ENCODE measurements around the gene MRPL11. TPM values are rescaled to one million over a fixed set of nuclear protein-coding genes. Genes with fewer than 3 reads are reported as not detected.

Gene MRPL11
- 69.6 and 80.4 TPM in 2 replicates for total RNA-seq (2014; rRNA removed; shearing (Covaris generic); ENCODE audit: low replicate concordance)

DNA sequence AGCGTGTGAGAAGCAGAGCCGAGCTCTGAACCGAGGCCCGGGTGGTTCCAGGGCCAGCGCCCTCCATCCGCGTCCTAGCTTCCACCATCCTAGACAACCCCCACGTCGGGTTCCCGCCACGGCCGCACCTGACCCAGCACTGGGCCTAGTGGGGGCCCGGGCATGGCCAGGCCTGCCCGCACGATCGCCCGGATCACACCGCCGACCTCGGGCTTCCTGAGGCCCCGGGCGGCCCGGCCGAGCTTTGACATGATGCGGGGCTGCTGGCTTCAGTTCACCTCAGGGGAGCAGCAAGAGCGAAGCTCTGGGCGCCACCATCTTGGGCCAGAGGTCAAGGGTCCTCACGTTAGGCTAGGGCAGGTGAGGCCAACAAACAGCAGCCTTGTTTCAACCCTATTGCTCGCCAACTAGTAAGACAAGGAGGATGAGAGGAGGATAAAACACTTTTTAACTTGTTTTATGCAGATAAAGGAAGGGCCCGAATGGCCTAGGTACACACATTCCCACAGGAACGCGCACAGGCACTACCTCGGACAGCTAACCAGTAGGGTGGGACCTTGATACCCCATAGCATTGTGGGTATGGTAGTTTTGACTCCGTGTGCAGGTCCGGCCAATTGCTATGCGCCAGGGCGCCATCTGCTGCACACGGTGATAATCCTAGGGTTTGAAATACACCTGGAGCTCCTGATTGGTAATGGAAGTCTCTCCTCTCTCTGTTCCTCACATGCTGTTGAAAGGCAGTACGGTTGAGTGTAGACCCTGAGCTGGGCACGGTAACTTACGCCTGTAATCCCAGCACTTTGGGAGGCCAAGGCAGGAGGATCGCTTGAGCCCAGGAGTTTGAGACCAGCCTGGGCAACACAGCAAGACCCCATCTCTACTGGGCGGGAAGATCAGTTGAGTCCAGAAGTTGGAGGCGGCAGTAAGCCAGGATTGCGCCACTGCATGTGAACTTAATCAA, at the start of gene MRPL11:
Gene MRPL11 (minus strand): TSS at position 345 of the 963 bp plus-strand sequence. CDS start 94 bp downstream, at position 251.
- peaks cover 11% of the 10 kb centered on the region; the same call in 1 of the 2 replicates for H3K36me3 ChIP-seq (ENCODE audit: insufficient read depth, low read length)

DNA sequence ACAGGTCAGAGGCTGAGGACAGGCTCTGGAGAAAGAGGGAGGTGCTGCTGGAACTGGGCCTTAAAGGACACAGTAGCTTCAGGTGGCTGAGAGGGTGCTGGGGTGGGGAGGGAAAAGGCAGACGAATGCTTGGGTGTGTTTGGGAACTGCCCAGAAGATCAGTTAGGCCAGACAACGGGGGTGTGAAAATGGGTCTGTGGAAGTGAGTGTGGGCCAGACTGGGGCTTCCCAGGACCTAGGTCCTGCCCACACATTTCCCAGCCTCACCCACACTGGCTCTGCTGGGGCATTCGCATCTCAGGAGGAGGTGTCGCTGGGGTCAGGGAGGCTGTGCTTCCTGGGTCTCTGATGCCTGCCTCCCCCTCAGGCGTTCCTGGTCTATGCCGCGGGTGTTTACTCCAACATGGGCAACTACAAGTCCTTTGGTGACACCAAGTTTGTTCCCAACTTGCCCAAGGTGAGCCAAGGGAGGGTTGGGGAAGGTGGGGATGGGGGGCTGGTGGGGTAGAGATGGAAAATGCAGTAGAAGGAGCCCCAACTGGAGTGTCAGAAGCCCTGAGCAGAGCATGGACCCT, 46.2 kb upstream of the MRPL11 start:
- H2AFZ ChIP-seq (ENCODE audit: low read length), result no peak overlapping the region
- H4K20me1 ChIP-seq (ENCODE audit: insufficient read depth, low read depth, low read length), result peaks cover 3% of the 10 kb centered on the region; the same call in 1 of the 2 replicates
- no peak overlapping the region for H3K9ac ChIP-seq (ENCODE audit: low read length)
- no peak overlapping the region for H3K4me3 ChIP-seq (ENCODE audit: low read length)
- no peaks in the 10 kb centered on the region for H3K27me3 ChIP-seq (ENCODE audit: low read length)
- no peak for DNase-seq
- H3K9me3 ChIP-seq (ENCODE audit: low read length), result no peaks in the 10 kb centered on the region
- H3K4me1 ChIP-seq (ENCODE audit: low read length), result peaks cover 19% of the 10 kb centered on the region
- H3K79me2 ChIP-seq (ENCODE audit: low read length), result peaks cover 14% of the 10 kb centered on the region
- H3K36me3 ChIP-seq (ENCODE audit: insufficient read depth, low read length), result peaks cover 2% of the 10 kb centered on the region; the same call in 1 of the 2 replicates
- H3K27ac ChIP-seq (ENCODE audit: low read length), result no peak overlapping the region
- H3K4me2 ChIP-seq (ENCODE audit: low read depth, low read length, poor library complexity, severe bottlenecking), result no peak overlapping the region
- H3K9me2 ChIP-seq (replicated peaks; ENCODE audit: insufficient read depth, low read length), result no peaks in the 10 kb centered on the region

More for the DNA sequence above, at the start of gene MRPL11:
- Histone ChIP-seq H3K9me2 (replicated peaks; ENCODE audit: insufficient read depth, low read length) (no peaks in the 10 kb centered on the region), H3K79me2 (ENCODE audit: low read length) (peaks cover 19% of the 10 kb centered on the region), H3K4me2 (ENCODE audit: low read depth, low read length, poor library complexity, severe bottlenecking) (peak within 1 kb of the TSS; percentile 88), H3K4me3 (ENCODE audit: low read length) (peak within 1 kb of the TSS; percentile 86), H3K9ac (ENCODE audit: low read length) (peak within 1 kb of the TSS; percentile 85), H2AFZ (ENCODE audit: low read length) (peak within 1 kb of the TSS; percentile 97), H3K27ac (ENCODE audit: low read length) (peak within 1 kb of the TSS; percentile 54), H3K9me3 (ENCODE audit: low read length) (no peaks in the 10 kb centered on the region), H3K27me3 (ENCODE audit: low read length) (no peaks in the 10 kb centered on the region), H4K20me1 (ENCODE audit: insufficient read depth, low read depth, low read length) (no peaks in the 10 kb centered on the region), H3K4me1 (ENCODE audit: low read length) (peaks cover 11% of the 10 kb centered on the region)
- DNase-seq, result peak; percentile 96

DNA sequence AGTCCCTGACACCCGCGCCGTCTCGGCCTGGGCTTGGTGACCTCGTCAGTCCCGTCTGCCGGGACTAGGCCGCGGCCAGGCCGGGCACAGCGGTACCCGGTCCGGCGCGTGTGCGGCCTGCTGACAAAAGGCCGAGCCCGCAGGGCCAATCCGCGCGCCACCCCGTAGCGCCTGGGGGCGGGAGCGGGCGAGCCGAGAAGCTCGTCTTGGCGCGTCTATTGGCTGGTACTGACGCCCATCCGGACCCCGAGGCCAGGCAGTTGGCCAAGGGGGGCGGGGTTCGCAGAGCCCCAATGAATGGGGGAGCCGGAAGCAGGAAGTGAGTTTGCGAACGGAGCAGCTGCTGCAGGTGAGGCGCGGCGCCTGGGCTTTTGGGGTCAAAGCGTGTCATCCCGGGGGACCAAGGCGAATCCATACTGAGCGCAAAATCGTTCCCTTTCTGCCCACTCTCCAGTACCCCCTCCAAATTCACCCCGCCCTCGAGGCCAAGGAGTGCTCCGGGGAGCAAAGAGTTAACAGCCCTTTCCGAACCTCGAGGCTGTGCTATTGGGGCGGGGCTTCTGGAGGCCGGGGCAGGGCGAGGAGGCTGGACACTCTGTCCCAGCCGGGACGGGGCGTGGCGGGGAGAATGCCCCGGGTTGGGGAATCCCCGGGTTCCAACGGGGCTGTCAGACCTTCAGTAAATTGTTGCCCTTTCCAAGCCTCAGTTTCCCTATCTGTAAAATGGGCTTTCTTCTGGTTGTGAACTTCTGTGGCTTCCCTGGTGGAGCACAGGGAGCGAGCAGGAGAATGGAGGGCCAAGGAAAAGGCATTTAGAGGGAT, 41.7 kb upstream of the MRPL11 start, which contains the start of gene DPP3:
Gene DPP3 (plus strand): TSS at position 318 of the 822 bp plus-strand sequence. CDS start 1,767 bp downstream, outside the sequence.
- Histone ChIP-seq H3K27me3 (ENCODE audit: low read length) (no peaks in the 10 kb centered on the region), H3K4me2 (ENCODE audit: low read depth, low read length, poor library complexity, severe bottlenecking) (peak within 1 kb of the TSS; percentile 84), H2AFZ (ENCODE audit: low read length) (peak within 1 kb of the TSS; percentile 22; the same call in 1 of the 2 replicates), H3K9ac (ENCODE audit: low read length) (peak within 1 kb of the TSS; percentile 81), H4K20me1 (ENCODE audit: insufficient read depth, low read depth, low read length) (peaks cover 3% of the 10 kb centered on the region; the same call in 1 of the 2 replicates), H3K27ac (ENCODE audit: low read length) (peak within 1 kb of the TSS; percentile 30; the same call in 1 of the 2 replicates), H3K36me3 (ENCODE audit: insufficient read depth, low read length) (no peaks in the 10 kb centered on the region), H3K9me2 (replicated peaks; ENCODE audit: insufficient read depth, low read length) (no peaks in the 10 kb centered on the region), H3K79me2 (ENCODE audit: low read length) (peaks cover 28% of the 10 kb centered on the region), H3K9me3 (ENCODE audit: low read length) (no peaks in the 10 kb centered on the region), H3K4me3 (ENCODE audit: low read length) (peak within 1 kb of the TSS; percentile 88), H3K4me1 (ENCODE audit: low read length) (peaks cover 28% of the 10 kb centered on the region)
- DNase-seq, result peak; percentile 99

DNA sequence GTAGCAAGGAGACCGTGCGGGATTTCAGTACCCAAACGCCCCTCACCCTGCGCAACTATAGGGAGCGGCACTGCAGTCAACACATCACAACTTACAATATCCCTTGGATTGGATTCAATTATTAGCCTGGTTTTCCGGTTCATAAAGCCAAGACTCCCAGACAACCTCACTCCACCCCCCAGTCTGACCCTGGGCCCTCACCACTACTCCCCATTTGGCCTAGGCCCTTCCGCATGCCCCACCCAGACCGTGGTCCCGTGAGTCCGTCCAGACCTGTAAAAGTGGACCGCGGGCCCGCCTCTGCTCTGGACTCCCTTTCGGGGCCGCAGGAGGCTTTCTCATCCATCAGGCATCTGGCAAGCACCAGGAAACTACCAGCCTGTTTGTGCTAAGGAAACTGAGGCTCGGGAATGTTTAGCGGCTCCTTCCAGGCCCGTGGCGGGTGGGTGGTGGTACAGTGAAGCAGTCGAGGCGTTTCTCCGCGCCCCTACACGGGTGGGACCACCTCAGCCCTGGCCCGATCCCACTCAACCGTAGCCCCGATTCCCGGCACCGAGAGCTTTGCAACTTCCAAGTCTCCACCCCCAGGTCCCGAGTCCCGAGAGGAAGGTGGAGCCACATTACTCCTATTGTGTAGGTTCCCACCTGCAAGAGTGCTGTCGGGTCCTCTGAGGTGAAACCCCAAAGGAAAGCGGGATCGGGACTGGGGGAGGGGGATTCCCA, 40.9 kb upstream of the MRPL11 start:
- peak; percentile 59 for DNase-seq
- Histone ChIP-seq H3K36me3 (ENCODE audit: insufficient read depth, low read length) (no peaks in the 10 kb centered on the region), H3K9me3 (ENCODE audit: low read length) (no peaks in the 10 kb centered on the region), H2AFZ (ENCODE audit: low read length) (peak overlapping the region; percentile 22; the same call in 1 of the 2 replicates), H4K20me1 (ENCODE audit: insufficient read depth, low read depth, low read length) (peaks cover 3% of the 10 kb centered on the region; the same call in 1 of the 2 replicates), H3K4me1 (ENCODE audit: low read length) (peaks cover 28% of the 10 kb centered on the region), H3K9ac (ENCODE audit: low read length) (peak overlapping the region; percentile 81), H3K4me3 (ENCODE audit: low read length) (peak overlapping the region; percentile 88), H3K27ac (ENCODE audit: low read length) (peak overlapping the region; percentile 30; the same call in 1 of the 2 replicates), H3K9me2 (replicated peaks; ENCODE audit: insufficient read depth, low read length) (no peaks in the 10 kb centered on the region), H3K4me2 (ENCODE audit: low read depth, low read length, poor library complexity, severe bottlenecking) (peak overlapping the region; percentile 84), H3K79me2 (ENCODE audit: low read length) (peaks cover 28% of the 10 kb centered on the region), H3K27me3 (ENCODE audit: low read length) (no peaks in the 10 kb centered on the region)

DNA sequence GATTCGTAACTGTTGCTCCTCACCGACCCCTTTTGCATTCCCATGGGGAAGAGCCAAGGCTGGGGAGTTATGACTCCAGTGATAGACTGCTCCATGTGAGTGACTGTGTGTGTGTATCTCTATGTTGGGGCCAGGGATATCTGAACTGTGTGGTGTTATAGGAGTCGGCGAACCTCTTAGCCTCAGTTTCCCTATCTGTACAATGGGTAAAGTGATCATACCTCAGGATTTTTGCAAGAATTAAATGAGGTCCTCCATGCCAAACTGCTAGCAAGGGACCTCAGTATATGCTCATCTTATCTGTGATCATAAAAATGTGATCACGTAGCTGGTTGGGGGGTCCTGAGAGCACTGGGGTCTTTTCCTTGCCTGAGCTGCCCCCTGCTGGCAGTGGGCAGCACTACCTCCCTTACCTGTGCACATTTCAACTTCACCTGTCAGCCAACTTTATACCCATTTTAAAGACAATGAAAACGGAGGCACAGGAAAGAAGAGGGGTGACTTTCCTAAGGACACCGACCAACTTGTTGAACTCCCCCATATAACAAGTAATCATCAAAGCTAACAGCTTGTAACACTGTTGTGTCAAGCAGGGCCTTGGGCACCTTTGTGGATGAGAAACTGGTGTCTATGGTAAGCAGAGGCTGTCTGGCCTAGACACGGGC, 40.2 kb upstream of the MRPL11 start:
- Histone ChIP-seq H3K4me1 (ENCODE audit: low read length) (peaks cover 28% of the 10 kb centered on the region), H3K9me3 (ENCODE audit: low read length) (no peaks in the 10 kb centered on the region), H4K20me1 (ENCODE audit: insufficient read depth, low read depth, low read length) (peaks cover 3% of the 10 kb centered on the region; the same call in 1 of the 2 replicates), H3K9me2 (replicated peaks; ENCODE audit: insufficient read depth, low read length) (no peaks in the 10 kb centered on the region), H3K4me2 (ENCODE audit: low read depth, low read length, poor library complexity, severe bottlenecking) (peak overlapping the region; percentile 84), H3K9ac (ENCODE audit: low read length) (peak overlapping the region; percentile 81), H3K27me3 (ENCODE audit: low read length) (no peaks in the 10 kb centered on the region), H3K79me2 (ENCODE audit: low read length) (peaks cover 28% of the 10 kb centered on the region), H3K36me3 (ENCODE audit: insufficient read depth, low read length) (no peaks in the 10 kb centered on the region), H2AFZ (ENCODE audit: low read length) (0 out of 2 replicates have a peak overlapping the region, but pooled peaks have one; percentile 22), H3K4me3 (ENCODE audit: low read length) (peak overlapping the region; percentile 88), H3K27ac (ENCODE audit: low read length) (no peak overlapping the region)
- DNase-seq, result peak; percentile 77

DNA sequence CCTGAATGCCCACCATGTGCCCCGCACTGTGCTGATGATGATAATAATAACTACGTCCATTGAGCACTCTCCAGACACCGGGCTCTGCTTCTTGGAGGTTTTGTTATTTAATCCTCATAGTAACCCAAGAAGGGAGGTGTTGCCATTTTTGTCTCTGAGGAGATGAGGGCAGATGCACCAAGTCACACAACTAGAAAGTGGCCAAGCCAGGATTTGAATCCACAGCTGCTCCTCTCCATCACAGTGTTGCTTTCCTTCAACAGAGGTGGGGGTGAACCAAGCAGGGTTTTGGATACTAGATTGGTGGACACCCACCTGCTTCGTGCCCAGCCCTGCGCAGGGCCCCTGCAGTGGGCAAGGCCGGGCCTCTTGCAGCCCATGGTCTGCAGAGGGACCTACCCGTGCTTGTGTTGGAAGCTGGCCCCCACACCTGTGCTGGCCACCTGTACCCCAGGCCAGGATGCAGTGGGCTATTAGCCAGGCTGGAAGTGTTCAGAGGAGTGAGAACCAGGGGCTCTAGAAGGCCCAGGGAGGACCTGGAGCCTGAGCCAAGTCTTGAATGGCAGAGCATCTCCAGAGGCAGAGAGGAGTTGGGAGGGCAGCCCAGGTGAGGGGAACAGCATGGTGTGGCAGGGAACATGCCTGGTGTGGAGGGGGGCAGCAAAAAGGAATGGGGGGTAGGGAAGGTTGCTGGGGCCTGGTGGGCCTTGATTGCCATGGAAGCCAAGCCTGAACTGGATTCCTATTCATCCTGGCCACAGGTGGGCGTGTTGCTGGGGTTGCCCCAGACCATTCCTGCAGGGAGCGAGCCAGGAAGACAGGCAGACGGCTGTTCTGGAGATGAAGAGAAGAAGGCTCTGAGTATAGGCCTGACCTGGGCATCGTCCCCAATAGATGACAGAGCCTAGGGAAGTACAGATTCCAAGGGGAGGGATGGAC, 38.9 kb upstream of the MRPL11 start:
- Histone ChIP-seq H3K36me3 (ENCODE audit: insufficient read depth, low read length) (no peaks in the 10 kb centered on the region), H3K9ac (ENCODE audit: low read length) (no peak overlapping the region), H3K79me2 (ENCODE audit: low read length) (peaks cover 28% of the 10 kb centered on the region), H3K4me1 (ENCODE audit: low read length) (peaks cover 26% of the 10 kb centered on the region), H3K9me3 (ENCODE audit: low read length) (no peaks in the 10 kb centered on the region), H3K27me3 (ENCODE audit: low read length) (no peaks in the 10 kb centered on the region), H3K27ac (ENCODE audit: low read length) (no peak overlapping the region), H3K4me2 (ENCODE audit: low read depth, low read length, poor library complexity, severe bottlenecking) (no peak overlapping the region), H2AFZ (ENCODE audit: low read length) (no peak overlapping the region), H3K4me3 (ENCODE audit: low read length) (no peak overlapping the region), H3K9me2 (replicated peaks; ENCODE audit: insufficient read depth, low read length) (no peaks in the 10 kb centered on the region), H4K20me1 (ENCODE audit: insufficient read depth, low read depth, low read length) (peaks cover 3% of the 10 kb centered on the region; the same call in 1 of the 2 replicates)
- DNase-seq, result no peak
